SIG-M5 treated with dmso at 0.1 percent for 504 hours (cell line): ENCODE data around the gene GRAMD2B.
"Not testable (repeated sequence)": the region's sequence is repeated elsewhere in the genome, so short reads cannot be mapped to it uniquely, and the experiment has no call there.

Experiments used
- DNase-seq: peaks from one replicate; lab custom pipeline; 2025; ENCODE audit not compliant: unreplicated experiment; lab: John Stamatoyannopoulos, UW

GRAMD2B gene

DNA sequence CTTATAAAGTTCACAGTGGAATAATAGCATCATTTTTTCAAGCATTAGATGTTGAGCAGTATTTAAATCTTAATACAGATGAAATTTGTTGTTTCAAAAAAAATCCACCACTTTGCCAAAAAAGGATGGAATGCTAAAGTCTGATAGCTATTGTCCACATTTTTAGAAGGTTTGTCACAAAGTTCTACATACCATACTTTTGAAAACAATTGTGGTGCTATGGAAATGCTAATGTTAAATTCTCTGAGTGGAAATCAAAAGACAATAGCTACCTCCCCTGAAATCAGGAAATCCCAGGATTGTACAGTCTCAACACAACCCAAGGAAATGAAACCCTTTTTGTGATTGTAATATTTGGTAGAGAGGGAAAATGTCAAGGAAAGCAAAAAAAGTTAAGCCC lies 19.3 kb upstream of the GRAMD2B start:
- DNase-seq: no peak

DNA sequence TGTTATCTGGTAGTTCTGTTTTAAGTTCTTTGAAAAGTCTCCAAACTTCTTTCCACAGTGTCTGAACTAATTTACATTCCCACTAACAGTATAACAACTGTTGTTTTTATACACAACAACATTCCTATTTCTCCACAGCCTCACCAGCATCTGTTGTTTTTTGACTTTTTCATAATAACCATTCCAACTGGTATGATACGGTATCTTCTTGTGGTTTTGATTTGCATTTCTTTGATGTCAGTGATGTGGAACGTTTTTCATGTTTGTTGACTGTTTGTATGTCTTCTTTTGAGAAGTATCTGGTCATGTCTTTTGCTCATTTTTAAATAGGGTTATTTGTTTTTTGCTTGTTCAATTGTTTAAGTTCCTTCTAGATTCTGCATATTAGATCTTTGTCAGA lies 12.6 kb upstream of the GRAMD2B start:
- DNase-seq: no peak

GRCh38 chr5:126413856-126414255 lies 9.4 kb upstream of the GRAMD2B start:
- DNase-seq: no peak

GRCh38 chr5:126414874-126415502 lies 8.2 kb upstream of the GRAMD2B start:
- DNase-seq: no peak

DNA sequence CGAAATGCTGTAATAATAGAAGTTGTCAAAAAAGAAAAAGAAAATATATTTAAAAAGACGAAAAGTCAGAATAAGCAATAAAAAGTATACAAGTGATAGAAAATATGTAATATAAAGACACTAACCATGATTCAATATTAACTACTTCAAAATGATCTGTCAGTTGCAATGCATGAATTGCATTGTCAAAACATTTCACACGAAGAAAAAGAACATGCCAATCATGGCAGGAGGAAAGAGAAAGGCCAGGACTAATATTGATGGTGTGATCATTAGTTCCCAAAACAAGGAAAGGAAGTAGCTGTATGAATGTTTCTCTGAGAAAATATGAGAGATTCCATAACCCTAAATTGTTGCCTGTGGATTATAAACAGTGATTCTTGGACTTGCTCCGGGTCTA lies 7.4 kb upstream of the GRAMD2B start:
- DNase-seq: no peak

- no peak for DNase-seq
Observed at GRCh38 chr5:126416266-126416925, 6.8 kb upstream of the GRAMD2B start.

DNA sequence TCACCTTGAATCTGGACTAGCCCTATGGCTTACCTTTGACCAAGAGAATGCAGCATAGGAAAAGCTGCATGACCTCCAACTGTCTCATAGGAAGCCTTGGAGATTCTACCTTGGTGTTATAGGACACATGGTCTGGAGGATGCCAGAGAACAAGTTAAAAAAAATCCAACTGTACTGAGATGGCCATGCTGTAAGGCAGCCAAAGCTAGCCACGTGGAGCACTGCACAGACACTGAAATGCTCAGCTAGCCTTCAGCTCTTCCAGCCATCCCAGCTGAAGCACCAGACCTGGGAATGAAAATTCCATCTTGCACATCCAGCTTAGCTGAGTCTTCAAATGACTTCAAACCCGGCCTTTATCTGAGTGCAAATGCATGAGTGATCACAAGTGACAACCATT lies 6.0 kb upstream of the GRAMD2B start:
- no peak for DNase-seq

GRCh38 chr5:126419102-126419501 lies 4.1 kb upstream of the GRAMD2B start:
- DNase-seq: no peak

GRCh38 chr5:126428421-126428820 lies 5.2 kb downstream of the GRAMD2B start:
- DNase-seq: no peak

DNA sequence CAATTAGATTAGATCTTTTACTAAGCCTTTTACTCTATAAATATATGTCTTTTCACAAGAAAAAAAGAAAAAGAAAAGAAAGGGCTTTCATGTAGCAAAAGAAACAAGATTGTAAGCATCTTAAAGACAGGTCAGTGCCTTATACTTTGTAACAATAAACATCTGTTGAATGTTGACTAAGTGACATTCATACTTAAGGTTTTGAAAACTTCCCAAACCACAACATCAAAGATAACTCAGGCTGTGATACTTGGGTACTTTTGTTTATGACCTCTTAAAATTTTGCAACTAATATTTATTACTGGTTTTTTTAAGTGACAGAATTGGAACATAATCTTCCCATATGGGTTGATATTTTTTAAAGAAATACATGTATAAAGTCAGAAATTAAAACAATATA lies 7.4 kb downstream of the GRAMD2B start:
- DNase-seq: no peak

- DNase-seq: no peak
Observed at GRCh38 chr5:126433701-126434100, 10.5 kb downstream of the GRAMD2B start.

DNA sequence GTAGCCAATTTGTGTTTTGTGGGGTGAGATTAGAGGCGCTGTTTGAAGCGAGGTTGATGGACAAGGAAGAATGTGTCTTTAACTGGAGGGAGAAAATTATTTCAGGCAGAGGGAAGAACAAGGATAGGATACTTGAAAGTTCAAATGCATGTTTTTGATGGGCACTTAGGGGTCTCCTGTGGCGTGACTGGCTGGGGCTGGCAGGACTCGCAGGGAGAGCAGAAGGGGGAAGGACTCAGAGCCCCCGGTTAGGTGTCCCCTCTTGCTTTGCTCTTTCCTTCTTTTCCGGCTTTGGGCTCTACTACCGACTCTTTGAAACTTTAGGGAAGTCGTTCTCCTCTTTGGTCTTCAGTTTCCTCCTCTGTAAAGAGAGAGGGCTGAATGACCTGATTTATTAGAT lies 12.1 kb downstream of the GRAMD2B start:
- no peak for DNase-seq

GRCh38 chr5:126435714-126436113 lies 12.5 kb downstream of the GRAMD2B start:
- no peak for DNase-seq

- no peak for DNase-seq
Observed at GRCh38 chr5:126437721-126438120, 14.5 kb downstream of the GRAMD2B start.

DNA sequence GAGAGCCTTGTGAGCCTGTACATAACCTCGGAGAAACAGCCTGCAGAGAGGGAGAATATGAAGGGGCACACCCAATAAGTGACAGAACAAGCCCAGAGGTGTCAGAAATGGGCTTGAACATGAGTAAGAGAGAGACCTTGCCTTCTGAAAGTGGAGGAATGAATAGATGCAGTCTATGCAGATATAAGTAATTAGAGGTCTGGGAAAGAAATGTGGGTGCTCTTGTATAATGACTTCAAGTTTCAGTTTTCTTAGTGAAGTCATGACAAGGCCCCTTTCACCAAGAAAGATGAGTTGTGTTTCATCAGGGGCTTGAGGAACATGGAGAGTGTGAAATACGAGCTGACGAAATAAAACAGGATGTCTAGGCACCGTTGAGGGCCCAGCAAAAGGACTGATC lies 15.1 kb downstream of the GRAMD2B start:
- no peak for DNase-seq

DNA sequence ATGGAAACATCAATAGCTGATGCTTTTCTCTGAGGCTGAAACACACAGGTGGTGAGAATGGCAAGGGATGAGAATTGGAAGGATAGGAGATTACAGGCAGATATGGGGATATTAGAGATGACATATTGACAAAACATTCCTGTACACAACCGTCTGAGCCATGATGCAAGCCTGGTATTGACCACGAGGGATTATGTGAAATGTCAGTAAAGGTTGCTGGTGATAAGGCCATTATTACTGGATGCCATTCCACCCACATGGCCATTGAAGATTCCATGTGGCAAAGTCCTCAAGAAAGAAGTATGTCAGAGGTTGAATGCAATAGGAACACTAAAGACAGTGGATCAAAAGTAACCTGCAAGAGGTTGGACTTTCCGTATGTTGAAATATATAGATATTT lies 15.7 kb downstream of the GRAMD2B start:
- DNase-seq: no peak

DNA sequence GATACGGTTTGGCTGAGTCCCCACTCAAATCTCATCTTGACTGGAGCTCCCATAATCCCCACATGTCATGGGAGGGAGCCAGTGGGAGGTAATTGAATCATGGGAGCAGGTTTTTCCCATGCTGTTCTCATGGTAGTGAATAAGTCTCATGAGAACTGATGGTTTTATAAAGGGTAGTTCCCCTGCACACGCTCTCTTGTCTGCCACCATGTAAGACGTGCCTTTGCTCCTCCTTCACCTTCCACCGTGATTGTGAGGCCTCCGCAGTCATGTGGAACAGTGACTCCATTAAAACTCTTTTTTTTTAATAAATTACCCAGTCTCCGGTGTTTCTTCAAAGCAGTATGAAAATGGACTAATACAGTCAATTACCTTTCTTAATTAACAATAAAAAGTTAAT lies 16.5 kb downstream of the GRAMD2B start:
- not testable (repeated sequence) for DNase-seq

- DNase-seq: no peak
Observed at GRCh38 chr5:126441230-126441629, 18.0 kb downstream of the GRAMD2B start.

DNA sequence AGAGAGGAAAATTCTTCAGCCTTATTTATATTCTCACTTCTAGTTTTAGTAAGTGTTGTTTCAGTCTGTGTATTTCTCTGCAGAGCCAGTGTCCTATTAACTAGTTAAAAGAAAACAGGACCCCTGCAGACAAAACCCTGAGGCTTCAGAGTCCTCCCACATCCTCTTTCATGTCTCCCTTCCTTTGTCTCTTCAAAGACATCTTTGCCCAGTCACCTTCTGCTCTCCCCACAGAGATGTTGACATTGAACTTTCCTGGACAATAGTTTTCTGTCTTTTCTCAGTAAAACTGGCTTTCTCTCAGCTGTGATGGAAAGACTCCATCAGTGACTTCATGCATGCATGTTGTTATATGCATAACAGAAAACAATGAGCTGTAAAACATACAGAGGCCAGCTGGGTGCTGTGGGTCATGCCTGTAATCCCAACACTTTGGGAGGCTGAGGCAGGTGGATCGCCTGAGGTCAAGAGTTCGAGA lies 20.2 kb downstream of the GRAMD2B start:
- DNase-seq: no peak

DNA sequence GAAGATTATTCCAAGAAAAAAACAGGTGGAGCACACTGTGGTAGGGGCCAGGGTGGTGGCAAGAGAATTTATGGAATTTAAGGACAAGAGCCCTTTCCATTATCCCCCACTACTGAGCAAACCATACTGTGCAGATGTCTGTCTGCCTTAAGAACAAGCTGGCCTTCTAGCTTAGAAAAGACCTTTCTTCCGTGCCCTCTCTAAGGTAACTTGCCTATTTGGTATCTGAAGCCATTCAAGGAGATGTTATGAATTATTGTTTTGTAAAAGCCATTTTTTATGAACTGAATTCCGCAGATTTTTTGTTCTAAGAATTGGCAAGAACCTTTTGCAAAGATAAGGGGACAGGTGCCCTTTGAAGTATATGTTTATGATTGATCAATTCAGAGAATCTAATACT lies 20.9 kb downstream of the GRAMD2B start:
- no peak for DNase-seq

DNA sequence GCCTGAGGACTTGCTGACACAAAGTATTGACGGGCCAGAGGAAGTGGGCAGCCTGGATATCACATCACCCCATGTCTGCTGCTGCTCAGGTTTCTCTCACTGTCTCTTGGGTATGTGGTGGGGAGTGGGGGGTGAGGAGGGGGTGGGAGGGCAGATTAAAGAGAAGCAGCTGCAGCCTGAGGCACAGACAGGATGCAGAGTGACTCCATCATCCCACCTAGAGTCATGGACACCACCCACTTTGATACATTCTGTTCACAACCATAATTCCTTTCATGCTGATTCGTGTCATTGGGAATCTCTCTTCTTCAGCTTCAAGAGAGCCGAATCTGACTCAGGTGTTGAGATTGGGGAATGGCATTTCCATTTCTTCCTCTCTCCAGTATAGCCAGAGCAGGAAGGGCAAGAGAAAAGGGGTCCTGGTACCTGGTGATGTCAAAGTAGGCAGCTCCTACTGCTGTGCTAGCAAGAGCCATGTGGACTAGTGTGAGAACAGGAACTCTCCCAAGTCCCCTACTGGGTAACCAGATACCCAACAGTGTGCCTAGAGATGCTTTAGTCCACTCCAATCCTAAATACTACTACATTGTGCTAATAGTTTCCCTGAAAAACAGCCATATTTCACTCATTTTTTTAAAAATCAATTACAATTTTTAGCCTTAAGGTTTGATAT lies 22.4 kb downstream of the GRAMD2B start:
- no peak for DNase-seq

- DNase-seq: no peak
Observed at GRCh38 chr5:126446498-126447224, 23.5 kb downstream of the GRAMD2B start.
